GM21529 (cell line): ENCODE data around the gene SPSB2.
"Not testable (repeated sequence)": the region's sequence is repeated elsewhere in the genome, so short reads cannot be mapped to it uniquely, and the experiment has no call there.

ENCODE experiments used
- ATAC-seq: cut with Tn5 transposase; IDR thresholded peaks from one replicate; pipeline ENCODE4 v1.9.1; 2021; ENCODE audit not compliant: unreplicated experiment

The SPSB2 gene

DNA sequence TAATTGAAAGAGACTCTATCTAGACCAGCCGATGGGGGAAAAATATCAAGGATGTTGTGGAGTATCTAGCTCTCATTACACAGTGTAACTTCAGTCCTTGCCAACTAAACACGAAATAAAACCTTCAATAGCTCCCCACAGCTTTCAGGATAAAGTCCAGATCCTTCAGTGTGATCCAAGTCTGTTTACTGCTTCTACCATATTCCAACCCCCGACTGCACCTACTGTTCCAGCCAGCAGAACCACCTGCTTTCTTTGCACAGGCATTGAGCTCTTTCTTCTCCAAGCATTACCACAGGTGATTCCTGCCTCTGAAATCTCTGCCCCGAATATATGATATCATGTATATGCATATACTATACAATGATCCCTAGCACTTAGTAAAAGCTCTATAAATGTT lies 29.3 kb upstream of the SPSB2 start:
- no peak for ATAC-seq

DNA sequence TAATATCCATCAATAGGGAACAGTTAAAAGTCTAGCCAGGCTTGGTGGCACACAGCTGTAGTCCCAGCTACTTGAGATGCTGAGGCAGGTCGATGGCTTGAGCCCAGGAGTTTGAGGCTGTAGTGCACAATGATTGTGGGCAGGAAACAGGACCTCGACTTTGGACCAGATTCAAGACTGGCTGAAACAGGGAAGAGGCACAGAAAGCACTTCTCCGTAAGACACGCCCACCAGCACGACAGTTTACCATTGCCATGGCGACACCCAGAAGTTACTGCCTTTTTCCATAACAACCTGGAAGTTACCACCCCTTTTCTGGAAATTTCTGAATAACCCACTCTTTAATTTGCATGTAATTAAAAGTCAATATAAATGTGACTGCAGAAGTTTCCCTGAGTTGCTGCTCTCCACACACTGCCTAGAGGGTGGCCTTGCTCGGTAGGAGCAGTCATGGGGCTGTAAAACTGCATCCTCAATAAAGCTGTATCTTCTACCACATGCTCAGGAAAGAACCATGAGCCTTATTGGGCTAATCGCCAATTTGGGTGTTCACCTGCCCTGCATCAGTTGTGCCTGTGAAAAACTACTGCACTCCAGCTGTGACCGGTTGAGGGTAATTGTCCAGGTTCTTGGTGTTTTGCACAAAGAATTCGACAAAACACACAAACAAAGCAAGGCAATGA lies 26.9 kb upstream of the SPSB2 start:
- ATAC-seq, result no peak

- no peak for ATAC-seq
These were observed 26.3 kb upstream of the SPSB2 start for GRCh38 chr12:6899427-6899826.

GRCh38 chr12:6896846-6897435 lies 23.8 kb upstream of the SPSB2 start:
- ATAC-seq, result no peak

DNA sequence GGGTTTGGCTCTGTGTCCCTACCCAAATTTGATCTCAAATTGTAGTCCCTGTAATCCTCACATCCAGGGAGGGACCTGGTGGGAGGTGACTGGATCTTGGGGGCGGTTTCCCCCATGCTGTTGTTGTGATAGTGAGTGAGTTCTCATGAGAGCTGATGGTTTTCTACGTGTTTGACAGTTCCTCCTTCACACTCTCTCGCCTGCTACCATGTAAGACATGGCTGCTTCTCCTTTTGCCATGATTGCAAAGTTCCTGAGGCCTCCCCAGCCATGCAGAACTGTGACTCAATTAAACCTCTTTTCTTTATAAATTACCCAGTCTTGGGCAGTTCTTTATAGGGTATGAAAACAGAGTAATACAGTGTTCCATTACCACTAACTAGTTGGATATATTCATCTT lies 21.2 kb upstream of the SPSB2 start:
- no peak for ATAC-seq

DNA sequence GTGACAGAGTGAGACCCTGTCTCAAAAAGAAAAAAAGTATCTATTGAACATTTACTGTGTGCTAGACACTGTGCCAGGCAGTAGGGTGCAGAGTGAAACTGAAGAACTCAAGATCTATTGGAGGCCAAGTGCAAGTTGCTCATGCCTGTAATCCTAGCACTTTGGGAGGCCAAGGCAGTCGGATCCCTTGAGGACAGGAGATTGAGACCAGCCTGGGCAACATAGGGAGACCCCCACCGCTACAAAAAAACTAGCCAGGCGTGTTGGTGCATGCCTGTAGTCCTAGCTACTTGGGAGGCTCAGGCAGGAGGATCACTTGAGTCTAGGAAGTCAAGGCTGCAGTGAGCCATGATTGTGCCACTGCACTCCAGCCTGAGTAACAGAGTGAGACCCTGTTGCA lies 19.6 kb upstream of the SPSB2 start:
- ATAC-seq, result not testable (repeated sequence)

GRCh38 chr12:6891646-6892001 lies 18.5 kb upstream of the SPSB2 start:
- no peak for ATAC-seq

DNA sequence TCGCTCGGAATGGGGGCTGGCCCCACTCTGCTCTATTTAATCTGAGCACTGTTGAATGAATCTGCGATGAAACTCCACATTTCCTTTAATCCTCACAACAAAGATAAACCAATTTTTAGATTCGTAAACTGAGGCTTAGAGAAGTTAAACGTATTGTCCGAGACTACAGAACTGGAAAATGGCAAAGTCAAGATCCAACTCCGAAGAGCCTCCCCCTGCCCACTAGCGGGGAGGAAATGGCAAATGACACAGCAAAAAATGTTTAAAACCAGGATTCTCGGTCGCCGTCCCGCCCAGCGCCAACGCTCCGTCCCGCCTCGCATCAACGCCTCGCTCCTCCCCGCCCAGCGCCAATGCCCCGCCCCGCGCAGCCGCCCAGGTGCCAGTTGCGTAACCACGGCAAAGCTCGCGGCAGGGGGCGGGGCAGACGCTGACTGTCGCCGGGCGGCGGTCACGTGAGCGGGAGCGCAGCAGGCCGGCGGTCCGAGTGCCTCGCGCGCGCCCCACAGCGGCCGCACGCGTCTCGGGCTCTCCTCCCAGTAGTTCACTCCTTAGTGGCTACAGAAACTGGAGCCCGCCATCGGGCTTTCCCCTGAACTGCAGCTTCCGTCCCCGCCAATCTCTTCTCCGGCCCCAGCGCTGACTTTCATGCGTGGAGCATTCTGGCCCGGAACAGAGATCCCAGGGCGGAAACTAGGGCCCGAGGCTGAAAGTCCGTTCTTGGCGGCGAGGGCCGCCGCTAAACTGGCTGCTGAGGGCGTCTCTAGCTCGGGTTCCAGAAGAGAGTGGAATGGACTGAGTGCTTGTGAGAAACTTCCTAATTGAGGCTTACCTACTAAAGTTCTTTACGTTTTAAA lies 17.9 kb upstream of the SPSB2 start:
- ATAC-seq, result peak; percentile 95

DNA sequence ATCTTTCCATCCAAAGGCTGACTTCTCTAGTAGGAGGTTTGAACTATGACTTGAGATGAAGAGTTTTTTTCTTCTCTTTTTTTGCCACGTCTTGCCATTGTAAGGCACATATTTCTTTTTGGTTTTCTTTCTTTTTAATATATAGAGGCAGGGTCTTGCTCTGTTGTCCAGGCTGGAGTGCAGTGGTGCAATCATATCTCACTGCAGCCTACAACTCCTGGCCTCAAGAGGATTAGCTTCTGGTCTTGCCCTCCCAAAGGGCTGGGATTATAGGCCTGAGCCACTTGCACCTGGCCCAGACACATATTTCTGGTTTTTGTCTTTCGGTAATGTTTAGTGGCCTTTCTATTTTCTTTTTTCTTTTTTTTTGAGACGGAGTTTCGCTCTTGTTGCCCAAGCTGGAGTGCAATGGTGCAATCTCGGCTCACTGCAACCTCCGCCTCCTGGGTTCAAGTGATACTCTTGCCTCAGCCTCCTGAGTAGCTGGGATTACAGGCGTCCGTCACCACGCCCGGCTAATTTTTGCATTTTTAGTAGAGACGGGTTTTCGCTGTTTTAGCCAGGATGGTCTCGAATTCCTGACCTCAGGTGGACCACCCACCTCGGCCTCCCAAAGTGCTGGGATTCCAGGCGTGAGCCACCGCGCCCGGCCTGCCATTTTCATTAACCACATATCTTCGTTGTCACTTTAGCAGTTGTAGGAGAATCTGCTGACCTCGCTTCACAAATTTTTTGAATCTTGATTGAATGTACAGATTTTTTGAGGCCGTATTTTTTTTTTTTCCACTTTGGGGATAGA lies 16.9 kb upstream of the SPSB2 start:
- not testable (repeated sequence) for ATAC-seq

- not testable (repeated sequence) for ATAC-seq
These were observed 15.7 kb upstream of the SPSB2 start for GRCh38 chr12:6888794-6889193.

DNA sequence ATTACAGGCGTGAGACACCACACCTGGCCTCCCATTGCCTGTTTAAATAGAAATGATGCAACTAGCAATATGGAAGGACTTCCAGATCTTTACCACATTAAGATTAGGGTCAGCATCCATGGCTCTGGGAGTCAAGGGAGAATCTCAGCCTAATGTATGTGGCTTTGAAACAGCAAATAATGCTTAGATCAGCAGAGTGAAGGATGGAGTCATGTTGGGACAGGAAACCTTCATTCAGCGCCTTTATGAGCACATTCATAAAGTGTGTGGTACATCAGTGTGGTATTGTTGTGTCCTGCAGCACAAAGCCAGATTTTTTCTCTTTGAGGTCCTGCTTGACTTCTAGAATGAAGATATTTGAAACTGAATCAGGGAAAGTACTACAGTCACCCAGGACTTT lies 15.3 kb upstream of the SPSB2 start:
- ATAC-seq, result no peak

DNA sequence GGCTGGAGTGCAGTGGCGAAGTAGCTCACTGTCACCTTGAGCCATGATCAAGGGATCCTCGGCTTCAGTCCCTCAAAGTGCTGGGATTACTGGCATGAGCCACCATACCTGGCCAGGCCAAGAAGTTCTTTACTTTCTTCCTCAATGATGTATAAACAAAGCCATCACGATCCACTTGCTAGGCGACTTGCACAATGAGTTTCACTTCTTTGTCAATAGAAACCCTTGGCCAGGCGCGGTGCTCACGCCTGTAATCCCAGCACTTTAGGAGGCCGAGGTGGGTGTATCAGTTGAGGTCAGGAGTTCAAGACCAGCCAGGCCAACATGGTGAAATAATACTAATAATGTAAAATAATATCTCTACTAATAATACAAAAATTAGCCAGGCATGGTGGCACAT lies 14.4 kb upstream of the SPSB2 start:
- no peak for ATAC-seq

GRCh38 chr12:6886206-6886999 lies 13.3 kb upstream of the SPSB2 start:
- not testable (repeated sequence) for ATAC-seq

DNA sequence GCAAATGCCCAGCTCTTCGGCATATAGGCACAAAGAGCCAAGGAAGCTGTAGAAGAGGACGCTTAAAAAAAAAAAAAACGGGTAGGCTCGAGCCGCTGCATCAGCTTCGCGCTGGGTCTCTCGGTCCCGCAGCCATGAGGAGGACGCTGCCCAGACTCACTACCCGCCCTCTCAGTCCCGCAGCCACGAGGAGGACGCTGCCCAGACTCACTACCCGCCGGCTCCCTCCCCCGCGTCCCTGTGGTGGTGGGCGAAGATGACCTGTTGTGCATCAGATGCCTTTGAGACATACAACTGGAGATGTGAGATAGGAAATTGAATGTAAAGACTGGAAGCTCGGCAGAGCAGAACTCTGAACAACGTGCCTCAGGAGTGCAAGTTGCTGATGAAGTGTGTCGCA lies 11.4 kb upstream of the SPSB2 start:
- no peak for ATAC-seq

DNA sequence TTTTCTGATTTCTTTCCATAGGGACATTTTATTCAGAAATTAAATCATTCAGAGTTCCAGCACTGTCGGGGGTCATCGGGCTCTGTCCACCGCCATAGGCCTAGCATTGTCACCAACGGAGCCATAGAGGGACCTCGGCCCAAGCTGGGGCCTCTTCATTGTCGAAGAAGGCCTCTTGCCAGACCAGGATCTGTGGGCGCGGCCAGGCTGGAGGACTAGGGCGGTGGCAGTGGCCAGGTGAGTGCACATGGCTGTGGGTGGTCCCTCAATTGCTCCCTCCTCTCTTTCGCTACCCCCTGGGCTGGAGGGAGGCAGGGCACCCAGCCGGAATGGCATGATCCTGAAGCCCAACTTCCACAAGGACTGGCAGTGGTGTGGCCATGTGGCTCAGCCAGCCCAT lies 10.6 kb upstream of the SPSB2 start:
- no peak for ATAC-seq

DNA sequence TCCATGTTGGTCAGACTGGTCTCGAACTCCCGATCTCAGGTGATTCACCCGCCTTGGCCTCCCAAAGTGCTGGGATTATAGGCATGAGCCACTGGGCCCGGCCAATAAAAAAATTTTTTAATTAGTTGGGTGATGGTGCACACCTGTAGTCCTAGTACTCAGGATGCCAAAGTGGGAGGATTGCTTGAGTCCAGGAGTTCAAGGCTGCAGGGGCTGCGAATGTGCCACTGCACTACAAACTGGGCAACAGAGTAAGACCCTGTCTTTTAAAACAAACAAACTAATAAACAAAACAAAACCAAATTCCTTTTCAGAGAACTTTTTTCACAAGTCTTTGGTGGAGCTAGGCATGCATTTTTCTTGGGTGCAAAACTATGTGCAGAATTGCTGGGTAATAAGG lies 10.1 kb upstream of the SPSB2 start:
- ATAC-seq, result no peak

GRCh38 chr12:6879824-6880223 lies 6.7 kb upstream of the SPSB2 start:
- ATAC-seq, result not testable (repeated sequence)

- not testable (repeated sequence) for ATAC-seq
These were observed 889 bp upstream of the SPSB2 start for GRCh38 chr12:6874015-6874368.

DNA sequence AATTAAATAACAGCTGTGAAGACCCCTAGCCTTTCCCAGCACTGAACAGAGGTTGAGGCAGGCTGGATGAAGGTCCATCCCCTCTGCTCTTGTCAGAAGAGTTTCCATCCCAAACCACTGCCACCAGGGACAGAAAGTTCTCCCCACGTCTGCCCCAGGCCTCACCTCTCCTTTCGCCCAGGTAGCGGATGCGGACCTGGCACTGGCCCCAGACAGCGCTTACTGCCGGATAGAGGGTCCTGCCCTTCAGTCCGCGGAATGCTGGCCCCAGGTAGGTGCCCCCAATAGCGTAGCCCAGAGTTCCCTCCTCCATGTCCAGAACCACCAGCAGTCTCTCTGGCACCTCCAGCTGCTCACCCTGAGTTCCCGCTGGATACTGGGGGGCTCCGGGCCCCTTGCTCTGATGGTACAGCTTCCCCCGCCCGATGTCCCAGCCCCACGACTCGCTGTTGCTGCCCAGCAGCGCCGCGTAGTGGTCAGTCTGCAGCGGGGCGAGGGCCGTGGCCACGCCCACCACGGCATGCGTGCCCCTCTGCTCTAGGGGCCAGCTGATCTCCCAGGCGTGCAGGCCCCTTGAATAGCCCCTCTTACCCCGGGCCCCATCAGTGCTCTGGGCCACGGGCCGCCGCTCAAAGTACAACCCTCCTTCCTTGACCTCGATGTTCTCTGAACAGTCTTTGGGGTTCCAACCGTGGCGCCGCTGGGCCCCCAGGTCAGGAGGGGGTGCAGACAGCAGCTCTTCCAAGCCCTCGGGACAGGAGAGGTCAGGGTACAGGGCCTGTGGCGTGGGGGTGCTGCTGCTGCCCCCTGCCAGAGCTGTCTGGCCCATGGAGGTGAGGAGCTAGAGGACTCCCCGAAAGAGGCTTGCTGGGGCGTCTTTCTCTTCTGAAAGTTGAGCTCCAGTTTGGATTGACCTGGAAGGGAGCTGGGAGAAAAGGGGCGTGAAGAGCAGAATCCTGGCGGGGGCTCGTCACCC lies 742 bp downstream of the SPSB2 start:
- no peak for ATAC-seq
